Smooth muscle cell (in vitro differentiated cells): ENCODE results near the gene DIS3L2. TPM values are rescaled to one million over a fixed set of nuclear protein-coding genes. Genes with fewer than 3 reads are reported as not detected.

Source experiments
- DNase-seq: peaks from one replicate; lab custom pipeline; 2025; ENCODE audit not compliant: unreplicated experiment; lab: John Stamatoyannopoulos, UW
- H2AFZ ChIP-seq: fragments of 200-600 bp; sonication (generic); 2 replicates; pipeline ENCODE4 v1.6.0; 2016; ENCODE audit warnings: antibody characterized with exemption, low read depth, mild to moderate bottlenecking
- H3F3A ChIP-seq: fragments of 200-600 bp; sonication (generic); 2 replicates; pipeline ENCODE4 v1.6.0; 2017; ENCODE audit warnings: antibody characterized with exemption, low read depth
- H3K27ac ChIP-seq: fragments of 200-600 bp; sonication (generic); 2 replicates; pipeline ENCODE4 v1.5.1; 2016; ENCODE audit warnings: low read depth, mild to moderate bottlenecking
- H3K27me3 ChIP-seq: fragments of 200-600 bp; sonication (generic); 2 replicates; pipeline ENCODE4 v1.6.1; 2016; ENCODE audit warnings: low read depth, mild to moderate bottlenecking
- H3K36me3 ChIP-seq: fragments of 200-600 bp; sonication (generic); 2 replicates; pipeline ENCODE4 v1.5.1; 2016; ENCODE audit warnings: low read depth
- H3K4me1 ChIP-seq: fragments of 200-600 bp; sonication (generic); 2 replicates; pipeline ENCODE4 v1.5.1; 2016; ENCODE audit warnings: low read depth
- H3K4me2 ChIP-seq: fragments of 200-600 bp; sonication (generic); 2 replicates; pipeline ENCODE4 v1.6.0; 2016; ENCODE audit warnings: mild to moderate bottlenecking
- H3K4me3 ChIP-seq: fragments of 200-600 bp; sonication (generic); 2 replicates; pipeline ENCODE4 v1.5.1; 2016; ENCODE audit warnings: mild to moderate bottlenecking
- H3K79me2 ChIP-seq: fragments of 200-600 bp; sonication (generic); 2 replicates; pipeline ENCODE4 v1.6.0; 2016; ENCODE audit warnings: low read depth, mild to moderate bottlenecking
- H3K9ac ChIP-seq: fragments of 200-600 bp; sonication (generic); 2 replicates; pipeline ENCODE4 v1.6.0; 2016; ENCODE audit warnings: low read depth
- H3K9me3 ChIP-seq: fragments of 200-600 bp; sonication (generic); replicated peaks from 2 replicates; pipeline ENCODE4 v1.5.1; 2016; ENCODE audit warnings: low read depth
- H4K20me1 ChIP-seq: fragments of 200-600 bp; sonication (generic); 2 replicates; pipeline ENCODE4 v1.6.0; 2016; ENCODE audit warnings: low read depth
- CTCF ChIP-seq: fragments of 200-600 bp; sonication (generic); IDR thresholded peaks from 2 replicates; pipeline ENCODE4 v1.5.1; 2017; ENCODE audit warnings: borderline replicate concordance, mild to moderate bottlenecking, antibody characterized with exemption; ENCODE audit not compliant: insufficient read depth, poor library complexity, severe bottlenecking
- WGBS: methylation state at CpG from one replicate; pipeline ENCODE4 v1.1.7; 2016; ENCODE audit warnings: low lambda C conversion rate; 5-methylcytosine and 5-hydroxymethylcytosine counted together
- polyA plus RNA-seq: library from polyadenylated mRNA; unstranded; fragments of >200 nt; fragmentation: Nextera tagmentation; extraction: Ambion mirVana; gene quantifications from 2 replicates; pipeline ENCODE4 v1.2.1, GENCODE V29; 2016
- total RNA-seq: library from RNA; depleted of rRNA; stranded (reverse); fragments of >200 nt; gene quantifications from 2 replicates; pipeline ENCODE4 v1.2.3, GENCODE V29; 2014

Gene DIS3L2
- total and polyA plus RNA-seq, 2 experiments from 2014 or later, result 11.4 to 25.2 TPM

GRCh38 chr2:232001073-232001472 lies 39.6 kb downstream of the DIS3L2 start:
- 100% methylated on average over 1 of the region's 1 CpG for WGBS
- peaks cover 26% of the 10 kb centered on the region for H3K79me2 ChIP-seq
- H3K9ac ChIP-seq, result no peak overlapping the region
- H3K4me1 ChIP-seq, result no peaks in the 10 kb centered on the region
- H3K4me3 ChIP-seq, result no peak overlapping the region
- peaks cover 49% of the 10 kb centered on the region for H4K20me1 ChIP-seq
- H2AFZ ChIP-seq, result no peak overlapping the region
- H3K27ac ChIP-seq, result no peak overlapping the region
- no peaks in the 10 kb centered on the region for H3K36me3 ChIP-seq
- no peaks in the 10 kb centered on the region for H3F3A ChIP-seq
- H3K27me3 ChIP-seq, result no peaks in the 10 kb centered on the region
- DNase-seq, result no peak
- no peak for TF ChIP-seq CTCF
- H3K9me3 ChIP-seq, result no peaks in the 10 kb centered on the region
- no peak overlapping the region for H3K4me2 ChIP-seq

DNA sequence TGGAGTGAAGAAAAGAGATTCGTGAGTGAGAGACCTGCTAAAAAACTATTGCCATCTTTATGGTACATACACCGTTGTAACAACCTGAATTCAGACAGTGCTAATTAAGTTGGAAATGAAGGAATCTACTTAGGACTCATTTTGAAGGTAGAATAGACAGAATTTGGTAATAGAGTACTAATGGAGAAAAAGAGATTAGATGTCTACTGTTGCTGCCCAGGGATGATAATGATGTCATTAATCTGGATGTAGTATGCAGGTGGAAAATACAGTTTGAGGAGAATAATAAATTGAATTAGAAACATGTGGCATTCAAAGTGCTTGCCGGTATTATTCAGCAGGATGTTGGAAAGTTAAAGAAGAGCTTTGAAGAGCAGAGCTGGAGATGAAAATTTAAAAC lies 44.7 kb downstream of the DIS3L2 start:
- no peaks in the 10 kb centered on the region for H3F3A ChIP-seq
- H3K4me1 ChIP-seq, result peaks cover 8% of the 10 kb centered on the region
- peaks cover 37% of the 10 kb centered on the region for H4K20me1 ChIP-seq
- H3K27ac ChIP-seq, result no peak overlapping the region
- H3K4me3 ChIP-seq, result no peak overlapping the region
- no peak overlapping the region for H3K9ac ChIP-seq
- no peaks in the 10 kb centered on the region for H3K9me3 ChIP-seq
- WGBS, result 98% methylated on average over 3 of the region's 3 CpGs
- peaks cover 10% of the 10 kb centered on the region for H3K79me2 ChIP-seq
- no peak overlapping the region for H2AFZ ChIP-seq
- no peaks in the 10 kb centered on the region for H3K36me3 ChIP-seq
- no peak for TF ChIP-seq CTCF
- no peaks in the 10 kb centered on the region for H3K27me3 ChIP-seq
- H3K4me2 ChIP-seq, result no peak overlapping the region
- no peak for DNase-seq

- no peak for TF ChIP-seq CTCF
- 77% methylated on average over 4 of the region's 4 CpGs for WGBS
These were observed 47.6 kb downstream of the DIS3L2 start for GRCh38 chr2:232008907-232009638.

More at GRCh38 chr2:232008907-232009638, 47.6 kb downstream of the DIS3L2 start:
- no peak overlapping the region for H3K9ac ChIP-seq
- peaks cover 5% of the 10 kb centered on the region for H3F3A ChIP-seq
- DNase-seq, result no peak
- H3K4me1 ChIP-seq, result peaks cover 12% of the 10 kb centered on the region
- no peaks in the 10 kb centered on the region for H3K27me3 ChIP-seq
- H3K27ac ChIP-seq, result peak overlapping the region; percentile 37
- H3K36me3 ChIP-seq, result no peaks in the 10 kb centered on the region
- no peak overlapping the region for H2AFZ ChIP-seq
- H3K4me2 ChIP-seq, result no peak overlapping the region
- H3K4me3 ChIP-seq, result no peak overlapping the region
- H3K9me3 ChIP-seq, result no peaks in the 10 kb centered on the region
- no peaks in the 10 kb centered on the region for H3K79me2 ChIP-seq
- peaks cover 44% of the 10 kb centered on the region for H4K20me1 ChIP-seq
